IMR-90 (cell line): ENCODE data around the gene SCARF1. TPM values are rescaled to one million over a fixed set of nuclear protein-coding genes. Genes with fewer than 3 reads are reported as not detected.

Source experiments
- ATAC-seq: fragments of 200-7000 bp; cut with Tn5 transposase; 2 replicates; pipeline ENCODE4 v1.9.1; 2020; ENCODE audit warnings: low read depth, mild to moderate bottlenecking, moderate library complexity
- BruUV-seq: library from RNA; stranded (reverse); fragments of 400-500 nt; replicated peaks from 2 replicates; lab custom pipeline; 2021; lab: Mats Ljungman, UMichigan
- CTCF ChIA-PET: fragments of 300-600 bp; formaldehyde crosslinking; extraction: SDS; loops from one replicate; lab custom pipeline; 2021; ENCODE audit warnings: antibody characterized with exemption; lab: Yijun Ruan, JAX
- POLR2A ChIA-PET: fragments of 300-600 bp; sonication (Branson Sonifier 250); formaldehyde crosslinking; loops from one replicate; lab custom pipeline; 2022; ENCODE audit warnings: antibody characterized with exemption; ENCODE audit not compliant: unreplicated experiment; lab: Charles Lee
- DNase-seq: peaks from one replicate; pipeline ENCODE4 v3.0.0; 2013
- H2AFZ ChIP-seq: replicated peaks from 2 replicates; pipeline ENCODE3; 2013; ENCODE audit warnings: low read length, mild to moderate bottlenecking; ENCODE audit not compliant: poor library complexity
- H2AK5ac ChIP-seq: 2 replicates; pipeline ENCODE4 v1.6.1; 2013; ENCODE audit warnings: low read depth, low read length, inconsistent platforms
- H2AK9ac ChIP-seq: replicated peaks from 2 replicates; pipeline ENCODE3; 2013; ENCODE audit warnings: mild to moderate bottlenecking, low read depth, low read length, moderate library complexity; ENCODE audit not compliant: poor library complexity
- H2BK120ac ChIP-seq: 2 replicates; pipeline ENCODE4 v1.6.1; 2013; ENCODE audit warnings: low read depth, low read length, inconsistent platforms
- H2BK15ac ChIP-seq: 3 replicates; pipeline ENCODE4 v1.6.1; 2013; ENCODE audit warnings: low read depth, low read length, inconsistent platforms
- H2BK20ac ChIP-seq: 2 replicates; pipeline ENCODE4 v1.6.1; 2013; ENCODE audit warnings: low read depth, mild to moderate bottlenecking, inconsistent platforms, low read length, moderate library complexity
- H2BK5ac ChIP-seq: 2 replicates; pipeline ENCODE4 v1.6.1; 2013; ENCODE audit warnings: mild to moderate bottlenecking, low read depth, low read length, inconsistent platforms; ENCODE audit not compliant: poor library complexity, severe bottlenecking
- H3K14ac ChIP-seq: replicated peaks from 2 replicates; pipeline ENCODE4 v1.6.1; 2013; ENCODE audit warnings: low read depth, low read length, inconsistent platforms
- H3K18ac ChIP-seq: 2 replicates; pipeline ENCODE4 v1.6.1; 2013; ENCODE audit warnings: low read depth, low read length, control low read depth
- H3K23ac ChIP-seq: 2 replicates; pipeline ENCODE4 v1.6.1; 2013; ENCODE audit warnings: low read depth, low read length, inconsistent platforms
- H3K27ac ChIP-seq: 2 replicates; pipeline ENCODE4 v1.5.1; 2013; ENCODE audit warnings: mild to moderate bottlenecking, control low read depth, low read length; ENCODE audit not compliant: insufficient read depth
- H3K27me3 ChIP-seq: 2 replicates; pipeline ENCODE4 v1.6.1; 2013; ENCODE audit warnings: low read length; ENCODE audit not compliant: control insufficient read depth, insufficient read depth
- H3K36me3 ChIP-seq: 2 replicates; pipeline ENCODE4 v1.6.1; 2013; ENCODE audit warnings: low read length, mixed read lengths; ENCODE audit not compliant: control insufficient read depth, insufficient read depth
- H3K4ac ChIP-seq: 2 replicates; pipeline ENCODE4 v1.6.1; 2013; ENCODE audit warnings: low read depth, low read length, inconsistent platforms
- H3K4me1 ChIP-seq: 2 replicates; pipeline ENCODE4 v1.6.1; 2013; ENCODE audit warnings: low read length, mixed read lengths; ENCODE audit not compliant: control insufficient read depth, insufficient read depth
- H3K4me2 ChIP-seq: 2 replicates; pipeline ENCODE4 v1.6.1; 2013; ENCODE audit warnings: low read depth, mild to moderate bottlenecking, control low read depth, low read length, moderate library complexity
- H3K4me3 ChIP-seq: 2 replicates; pipeline ENCODE4 v1.5.1; 2013; ENCODE audit warnings: low read depth, mild to moderate bottlenecking, control low read depth, low read length, moderate library complexity; ENCODE audit not compliant: insufficient read depth
- H3K56ac ChIP-seq: 2 replicates; pipeline ENCODE4 v1.6.1; 2013; ENCODE audit warnings: low read length, inconsistent platforms; ENCODE audit not compliant: insufficient read depth; ENCODE audit errors: extremely low read depth
- H3K79me1 ChIP-seq, 2 experiments: 2 replicates each; pipeline ENCODE4 v1.6.1; 2013; ENCODE audit warnings: low read length in 2 of 2, inconsistent platforms in 1 of 2, low read depth in 1 of 2
- H3K9ac ChIP-seq: 2 replicates; pipeline ENCODE4 v1.6.1; 2013; ENCODE audit warnings: low read depth, low read length, control low read depth
- H3K9me1 ChIP-seq: 2 replicates; pipeline ENCODE4 v1.6.1; 2013; ENCODE audit warnings: low read length, inconsistent platforms; ENCODE audit not compliant: insufficient read depth
- H3K9me3 ChIP-seq: 2 replicates; pipeline ENCODE4 v1.6.1; 2013; ENCODE audit warnings: low read length; ENCODE audit not compliant: control insufficient read depth, insufficient read depth
- H4K20me1 ChIP-seq: 2 replicates; pipeline ENCODE4 v1.6.1; 2013; ENCODE audit warnings: low read length, inconsistent platforms; ENCODE audit not compliant: insufficient read depth
- H4K5ac ChIP-seq: 2 replicates; pipeline ENCODE4 v1.6.1; 2013; ENCODE audit warnings: mild to moderate bottlenecking, low read depth, low read length, control low read depth
- H4K8ac ChIP-seq, 2 experiments: 2 replicates each; pipeline ENCODE4 v1.6.1; 2013; ENCODE audit warnings: low read depth in 2 of 2, low read length in 2 of 2, control low read depth in 1 of 2, inconsistent platforms in 1 of 2
- H4K91ac ChIP-seq: 2 replicates; pipeline ENCODE4 v1.6.1; 2013; ENCODE audit warnings: low read depth, low read length, inconsistent platforms; ENCODE audit not compliant: insufficient read depth
- MXI1 ChIP-seq: IDR thresholded peaks from 2 replicates; pipeline ENCODE4 v1.6.1; 2012; ENCODE audit warnings: low read depth, mild to moderate bottlenecking, low read length, moderate library complexity, borderline replicate concordance
- POLR2A ChIP-seq: IDR thresholded peaks from 2 replicates; pipeline ENCODE4 v1.6.1; 2012; ENCODE audit warnings: mild to moderate bottlenecking, low read depth, low read length
- WGBS, 2 experiments: methylation state at CpG; one replicate each; pipeline versions ENCODE4 v1.1.5 to v1.1.7; 2013; ENCODE audit warnings: missing lambda C conversion rate in 2 of 2; ENCODE audit not compliant: insufficient read length in 1 of 2; ENCODE audit errors: extremely low coverage in 2 of 2; 5-methylcytosine and 5-hydroxymethylcytosine counted together
- dilution Hi-C: fragments of 300-500 bp; cut with HindIII; formaldehyde crosslinking; loops from one replicate; pipeline ENCODE4 v1.14.3; 2018; ENCODE audit warnings: low sequenced_read_pairs; ENCODE audit not compliant: unreplicated experiment
- in situ Hi-C: fragments of 300-500 bp; cut with MboI; formaldehyde crosslinking; loops from 3 replicates; pipeline ENCODE4 v1.14.3; 2019; ENCODE audit warnings: low sequenced_read_pairs, inconsistent platforms, mixed read lengths
- intact Hi-C: fragments of 100-400 bp; cut with micrococcal nuclease; formaldehyde crosslinking; loops from 2 replicates; pipeline ENCODE4 v1.10.0; 2022
- polyA plus RNA-seq, 3 experiments: library from polyadenylated mRNA; depleted of rRNA; stranded (reverse); fragments of >200 nt; gene quantifications; 2 replicates each; pipeline ENCODE4 v1.2.3, GENCODE V29; 2012; ENCODE audit warnings: low replicate concordance in 1 of 3
- total RNA-seq: library from RNA; depleted of rRNA; stranded (reverse); fragments of >200 nt; gene quantifications from 2 replicates; pipeline ENCODE4 v1.2.3, GENCODE V29; 2012
- TF ChIP-seq, protein P1 (sequence below): fragments of 150-350 bp; IDR thresholded peaks from 2 replicates; pipeline ENCODE4 v1.6.1; 2016; ENCODE audit warnings: low read depth, mild to moderate bottlenecking, low read length, moderate library complexity, borderline replicate concordance

The SCARF1 gene
- total and polyA plus RNA-seq, 2 of the 4 experiments (the other 2 are of a cell fraction): 0.18 to 0.43 TPM

DNA sequence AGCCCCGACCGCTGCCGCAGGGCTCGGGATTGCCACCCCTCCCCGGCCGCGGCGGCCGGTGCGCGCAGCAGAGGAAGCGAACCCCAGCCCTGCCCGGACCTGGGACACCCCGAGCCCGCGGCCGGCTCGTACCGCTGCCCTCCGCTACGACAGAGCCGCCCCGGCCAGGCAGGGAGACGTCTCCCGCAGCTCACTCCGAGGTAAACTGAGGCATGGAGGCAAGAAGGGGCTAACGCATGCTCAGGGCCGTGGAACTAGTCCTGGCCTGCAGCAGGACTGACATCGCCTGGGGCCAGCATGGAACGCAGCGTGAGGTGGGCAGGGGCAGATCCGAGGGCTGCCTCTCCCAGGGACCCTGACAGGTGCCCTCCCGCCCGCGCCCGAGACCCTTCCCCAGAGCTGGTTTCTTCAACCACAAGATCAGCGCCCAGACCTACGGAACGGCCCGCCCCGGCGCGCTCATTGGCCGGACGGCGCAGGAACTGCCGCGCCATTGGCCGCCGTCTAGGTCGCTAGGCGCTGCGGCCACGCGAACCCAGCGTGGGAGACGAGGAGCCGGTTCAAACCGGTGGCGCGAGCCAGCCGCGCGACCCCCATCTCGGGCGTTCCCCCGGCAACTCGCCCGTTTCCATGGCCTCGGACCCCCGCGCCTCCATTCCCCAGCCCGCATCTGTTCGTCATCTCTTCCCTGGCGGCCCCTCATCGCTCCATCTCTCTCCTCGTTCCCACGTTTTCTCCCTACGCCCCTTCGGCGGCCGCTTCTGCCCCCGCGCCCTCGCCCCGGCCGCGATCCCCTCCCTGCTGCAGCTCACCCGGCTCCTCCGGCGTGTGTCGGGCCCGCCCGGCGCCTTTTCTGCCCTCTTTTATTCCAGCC is 17.3 kb downstream of the SCARF1 start, which contains the start of gene SLC43A2:
Gene SLC43A2, minus strand, starts transcription at position 853 of the 874 bp plus-strand sequence. CDS start 960 bp downstream, outside the sequence.
- Histone ChIP-seq H3K9ac (peak within 1 kb of the TSS; percentile 75), H3K56ac (no peak within 1 kb of the TSS), H3K4ac (peak within 1 kb of the TSS; percentile 44), H4K20me1 (no peaks in the 10 kb centered on the region), H3K27me3 (peaks cover 11% of the 10 kb centered on the region; the same call in 1 of the 2 replicates), H3K27ac (peak within 1 kb of the TSS; percentile 64), H2AK9ac (peak within 1 kb of the TSS; percentile 67), H3K4me1 (peaks cover 5% of the 10 kb centered on the region), H2BK15ac (peak within 1 kb of the TSS; percentile 41; the same call in 1 of the 3 replicates), H3K9me3 (no peaks in the 10 kb centered on the region), H3K4me2 (peak within 1 kb of the TSS; percentile 98), H2BK20ac (no peak within 1 kb of the TSS), H4K8ac (peak within 1 kb of the TSS; percentile 70 to 87; a peak in 3 of 4 replicates), H4K5ac (peak within 1 kb of the TSS; percentile 65), H3K79me1 (no peaks in the 10 kb centered on the region), H3K18ac (peak within 1 kb of the TSS; percentile 7; the same call in 1 of the 2 replicates), H3K9me1 (no peaks in the 10 kb centered on the region), H2AFZ (peak within 1 kb of the TSS; percentile 96), H3K36me3 (no peaks in the 10 kb centered on the region), H3K23ac (peak within 1 kb of the TSS; percentile 9), H3K4me3 (peak within 1 kb of the TSS; percentile 71), H3K14ac (peak within 1 kb of the TSS; percentile 33; the same call in 1 of the 2 replicates), H2AK5ac (peak within 1 kb of the TSS; percentile 51), H2BK120ac (peak within 1 kb of the TSS; percentile 8; the same call in 1 of the 2 replicates), H2BK5ac (peak within 1 kb of the TSS; percentile 38), H4K91ac (peak within 1 kb of the TSS; percentile 47)
- intact Hi-C loops: loop anchor here (5.0 kb wide), 1 partner anchor 36 kb away; no protein-coding TSS in a partner anchor
- ChIA-PET POLR2A (interaction anchor here (0.5 kb wide), 1 partner anchor 13 kb away, joined by 3 read pairs; no protein-coding TSS in a partner anchor), CTCF (interaction anchor here (3.2 kb wide), 1 partner anchor 54 kb away, joined by 23 read pairs; no protein-coding TSS in a partner anchor)
- dilution Hi-C loops: no loop called here
- 0% methylated on average over 37 of the region's 95 CpGs; no CpG with 5 or more reads in 1 of the 2 experiments for WGBS, 2 experiments
- peak; percentile 91 for ATAC-seq
- no TSS peak for BruUV-seq
- DNase-seq: peak; percentile 70
- in situ Hi-C loops: no loop called here
- TF ChIP-seq POLR2A (peak; percentile 14; the same call in 1 of the 2 replicates), MXI1 (peak; percentile 81; the same call in 1 of the 2 replicates)
- TF ChIP-seq, protein P1, sequence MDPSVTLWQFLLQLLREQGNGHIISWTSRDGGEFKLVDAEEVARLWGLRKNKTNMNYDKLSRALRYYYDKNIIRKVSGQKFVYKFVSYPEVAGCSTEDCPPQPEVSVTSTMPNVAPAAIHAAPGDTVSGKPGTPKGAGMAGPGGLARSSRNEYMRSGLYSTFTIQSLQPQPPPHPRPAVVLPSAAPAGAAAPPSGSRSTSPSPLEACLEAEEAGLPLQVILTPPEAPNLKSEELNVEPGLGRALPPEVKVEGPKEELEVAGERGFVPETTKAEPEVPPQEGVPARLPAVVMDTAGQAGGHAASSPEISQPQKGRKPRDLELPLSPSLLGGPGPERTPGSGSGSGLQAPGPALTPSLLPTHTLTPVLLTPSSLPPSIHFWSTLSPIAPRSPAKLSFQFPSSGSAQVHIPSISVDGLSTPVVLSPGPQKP: no peak
